Adipocyte (in vitro differentiated cells): ENCODE measurements around the gene IGSF11.

Experiments used
- DNase-seq: peaks from one replicate; pipeline ENCODE4 v3.0.0-alpha.2; 2015; ENCODE audit warnings: low read depth
- H3K27me3 ChIP-seq: replicated peaks from 2 replicates; pipeline ENCODE4 v1.7.0; 2013; ENCODE audit warnings: mild to moderate bottlenecking, low read length, moderate library complexity; ENCODE audit not compliant: control insufficient read depth, insufficient read depth
- H3K36me3 ChIP-seq: 2 replicates; pipeline ENCODE4 v1.7.0; 2013; ENCODE audit warnings: low read length, mild to moderate bottlenecking, moderate library complexity; ENCODE audit not compliant: control insufficient read depth, insufficient read depth, severe bottlenecking
- H3K4me1 ChIP-seq: 2 replicates; pipeline ENCODE4 v1.7.0; 2013; ENCODE audit warnings: mild to moderate bottlenecking, low read length, moderate library complexity; ENCODE audit not compliant: control insufficient read depth, insufficient read depth
- H3K4me3 ChIP-seq: 2 replicates; pipeline ENCODE4 v1.7.0; 2013; ENCODE audit warnings: mild to moderate bottlenecking, low read length, moderate library complexity
- H3K9ac ChIP-seq: 2 replicates; pipeline ENCODE4 v1.7.0; 2013; ENCODE audit warnings: mild to moderate bottlenecking, low read length, moderate library complexity
- H3K9me3 ChIP-seq: 2 replicates; pipeline ENCODE4 v1.7.0; 2013; ENCODE audit warnings: mild to moderate bottlenecking, low read length, moderate library complexity; ENCODE audit not compliant: control insufficient read depth

IGSF11 gene

GRCh38 chr3:119033393-119034255, 1.0 kb downstream of the IGSF11 start:
- no peak for DNase-seq
- Histone ChIP-seq H3K36me3 (no peaks in the 10 kb centered on the region), H3K9ac (no peak overlapping the region), H3K4me1 (peaks cover 4% of the 10 kb centered on the region), H3K4me3 (peak overlapping the region; percentile 82), H3K9me3 (no peaks in the 10 kb centered on the region), H3K27me3 (peaks cover 64% of the 10 kb centered on the region)

- no peaks in the 10 kb centered on the region for H3K4me1 ChIP-seq
- DNase-seq: no peak
- H3K27me3 ChIP-seq: peaks cover 1% of the 10 kb centered on the region
- H3K4me3 ChIP-seq: no peak overlapping the region
- no peak overlapping the region for H3K9ac ChIP-seq
- no peaks in the 10 kb centered on the region for H3K9me3 ChIP-seq
- H3K36me3 ChIP-seq: no peaks in the 10 kb centered on the region
Observed at GRCh38 chr3:119025171-119025795, 9.4 kb downstream of the IGSF11 start.

- Histone ChIP-seq H3K4me3 (no peak overlapping the region), H3K9me3 (no peaks in the 10 kb centered on the region), H3K9ac (no peak overlapping the region), H3K36me3 (no peaks in the 10 kb centered on the region), H3K4me1 (no peaks in the 10 kb centered on the region), H3K27me3 (peaks cover 4% of the 10 kb centered on the region)
- no peak for DNase-seq
Observed at GRCh38 chr3:119019767-119020518, 14.7 kb downstream of the IGSF11 start.

- Histone ChIP-seq H3K27me3 (peaks cover 6% of the 10 kb centered on the region), H3K9me3 (no peaks in the 10 kb centered on the region), H3K36me3 (no peaks in the 10 kb centered on the region), H3K9ac (no peak overlapping the region), H3K4me3 (no peak overlapping the region), H3K4me1 (no peaks in the 10 kb centered on the region)
- no peak for DNase-seq
Observed at GRCh38 chr3:119018690-119019463, 15.8 kb downstream of the IGSF11 start.

- H3K4me3 ChIP-seq: no peak overlapping the region
- no peak overlapping the region for H3K9ac ChIP-seq
- peaks cover 16% of the 10 kb centered on the region for H3K27me3 ChIP-seq
- H3K4me1 ChIP-seq: no peaks in the 10 kb centered on the region
- no peak for DNase-seq
- H3K9me3 ChIP-seq: no peaks in the 10 kb centered on the region
- H3K36me3 ChIP-seq: no peaks in the 10 kb centered on the region
Observed at GRCh38 chr3:119015942-119016341, 18.7 kb downstream of the IGSF11 start.

- Histone ChIP-seq H3K36me3 (no peaks in the 10 kb centered on the region), H3K4me3 (no peak overlapping the region), H3K4me1 (no peaks in the 10 kb centered on the region), H3K9me3 (no peaks in the 10 kb centered on the region), H3K27me3 (peaks cover 16% of the 10 kb centered on the region), H3K9ac (no peak overlapping the region)
- no peak for DNase-seq
Observed at GRCh38 chr3:119013951-119014350, 20.7 kb downstream of the IGSF11 start.

- H3K9ac ChIP-seq: no peak overlapping the region
- no peaks in the 10 kb centered on the region for H3K9me3 ChIP-seq
- no peaks in the 10 kb centered on the region for H3K36me3 ChIP-seq
- peaks cover 16% of the 10 kb centered on the region for H3K27me3 ChIP-seq
- no peak overlapping the region for H3K4me3 ChIP-seq
- H3K4me1 ChIP-seq: no peaks in the 10 kb centered on the region
- DNase-seq: no peak
Observed at GRCh38 chr3:119011528-119011927, 23.1 kb downstream of the IGSF11 start.

- no peak overlapping the region for H3K4me3 ChIP-seq
- no peaks in the 10 kb centered on the region for H3K4me1 ChIP-seq
- no peak overlapping the region for H3K9ac ChIP-seq
- no peaks in the 10 kb centered on the region for H3K9me3 ChIP-seq
- H3K36me3 ChIP-seq: no peaks in the 10 kb centered on the region
- H3K27me3 ChIP-seq: no peaks in the 10 kb centered on the region
- DNase-seq: no peak
Observed at GRCh38 chr3:118997190-118997589, 37.5 kb downstream of the IGSF11 start.

- Histone ChIP-seq H3K4me3 (no peak overlapping the region), H3K27me3 (no peaks in the 10 kb centered on the region), H3K36me3 (no peaks in the 10 kb centered on the region), H3K4me1 (no peaks in the 10 kb centered on the region), H3K9ac (no peak overlapping the region), H3K9me3 (no peaks in the 10 kb centered on the region)
- DNase-seq: no peak
Observed at GRCh38 chr3:118991775-118992174, 42.9 kb downstream of the IGSF11 start.

- H3K9ac ChIP-seq: no peak overlapping the region
- H3K4me1 ChIP-seq: no peaks in the 10 kb centered on the region
- H3K36me3 ChIP-seq: no peaks in the 10 kb centered on the region
- H3K27me3 ChIP-seq: no peaks in the 10 kb centered on the region
- H3K4me3 ChIP-seq: no peak overlapping the region
- H3K9me3 ChIP-seq: no peaks in the 10 kb centered on the region
- no peak for DNase-seq
Observed at GRCh38 chr3:118990823-118991560, 43.7 kb downstream of the IGSF11 start.
